ENCODE results near the gene PCDH19.

GRCh38 chrX:100294965-100295364 lies 115.1 kb downstream of the PCDH19 start:
- TF ChIP-seq, protein P1, sequence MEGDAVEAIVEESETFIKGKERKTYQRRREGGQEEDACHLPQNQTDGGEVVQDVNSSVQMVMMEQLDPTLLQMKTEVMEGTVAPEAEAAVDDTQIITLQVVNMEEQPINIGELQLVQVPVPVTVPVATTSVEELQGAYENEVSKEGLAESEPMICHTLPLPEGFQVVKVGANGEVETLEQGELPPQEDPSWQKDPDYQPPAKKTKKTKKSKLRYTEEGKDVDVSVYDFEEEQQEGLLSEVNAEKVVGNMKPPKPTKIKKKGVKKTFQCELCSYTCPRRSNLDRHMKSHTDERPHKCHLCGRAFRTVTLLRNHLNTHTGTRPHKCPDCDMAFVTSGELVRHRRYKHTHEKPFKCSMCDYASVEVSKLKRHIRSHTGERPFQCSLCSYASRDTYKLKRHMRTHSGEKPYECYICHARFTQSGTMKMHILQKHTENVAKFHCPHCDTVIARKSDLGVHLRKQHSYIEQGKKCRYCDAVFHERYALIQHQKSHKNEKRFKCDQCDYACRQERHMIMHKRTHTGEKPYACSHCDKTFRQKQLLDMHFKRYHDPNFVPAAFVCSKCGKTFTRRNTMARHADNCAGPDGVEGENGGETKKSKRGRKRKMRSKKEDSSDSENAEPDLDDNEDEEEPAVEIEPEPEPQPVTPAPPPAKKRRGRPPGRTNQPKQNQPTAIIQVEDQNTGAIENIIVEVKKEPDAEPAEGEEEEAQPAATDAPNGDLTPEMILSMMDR (IDR thresholded peaks at IDR 0.05), result no peak
- no peak for TF ChIP-seq EP300 (IDR thresholded peaks at IDR 0.05)
- TF ChIP-seq POLR2A (IDR thresholded peaks at IDR 0.05), result no peak

Data from tibial nerve (tissue), 4 donors.